Measurements from ENCODE around the gene ZFHX3. TPM values are rescaled to one million over a fixed set of nuclear protein-coding genes. Genes with fewer than 3 reads are reported as not detected.

Gene ZFHX3
- total RNA-seq, 1 experiment from 2014 or later = 13.6 TPM

GRCh38 chr16:72988569-72988968, 59.4 kb downstream of the ZFHX3 start:
- Mint-ChIP-seq H3K4me3 (ENCODE audit: low read depth, unreplicated experiment) (no peak overlapping the region), H3K27ac (ENCODE audit: unreplicated experiment) (no peak overlapping the region), H3K27me3 (ENCODE audit: unreplicated experiment) (no peaks in the 10 kb centered on the region), H3K9me3 (ENCODE audit: low read depth, unreplicated experiment) (no peaks in the 10 kb centered on the region), H3K36me3 (ENCODE audit: insufficient read depth, unreplicated experiment) (no peaks in the 10 kb centered on the region), H3K4me1 (ENCODE audit: low read depth, unreplicated experiment) (peaks cover 49% of the 10 kb centered on the region)
- intact Hi-C loops (cut with micrococcal nuclease; ENCODE audit: unreplicated experiment) = no loop called here
- TF ChIP-seq, protein P1, sequence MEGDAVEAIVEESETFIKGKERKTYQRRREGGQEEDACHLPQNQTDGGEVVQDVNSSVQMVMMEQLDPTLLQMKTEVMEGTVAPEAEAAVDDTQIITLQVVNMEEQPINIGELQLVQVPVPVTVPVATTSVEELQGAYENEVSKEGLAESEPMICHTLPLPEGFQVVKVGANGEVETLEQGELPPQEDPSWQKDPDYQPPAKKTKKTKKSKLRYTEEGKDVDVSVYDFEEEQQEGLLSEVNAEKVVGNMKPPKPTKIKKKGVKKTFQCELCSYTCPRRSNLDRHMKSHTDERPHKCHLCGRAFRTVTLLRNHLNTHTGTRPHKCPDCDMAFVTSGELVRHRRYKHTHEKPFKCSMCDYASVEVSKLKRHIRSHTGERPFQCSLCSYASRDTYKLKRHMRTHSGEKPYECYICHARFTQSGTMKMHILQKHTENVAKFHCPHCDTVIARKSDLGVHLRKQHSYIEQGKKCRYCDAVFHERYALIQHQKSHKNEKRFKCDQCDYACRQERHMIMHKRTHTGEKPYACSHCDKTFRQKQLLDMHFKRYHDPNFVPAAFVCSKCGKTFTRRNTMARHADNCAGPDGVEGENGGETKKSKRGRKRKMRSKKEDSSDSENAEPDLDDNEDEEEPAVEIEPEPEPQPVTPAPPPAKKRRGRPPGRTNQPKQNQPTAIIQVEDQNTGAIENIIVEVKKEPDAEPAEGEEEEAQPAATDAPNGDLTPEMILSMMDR (IDR thresholded peaks at IDR 0.05; ENCODE audit: unreplicated experiment) = no peak
- CTCF ChIA-PET = no interaction called here
- no peak for DNase-seq
- BruUV-seq (replicated peaks) = no TSS peak

DNA sequence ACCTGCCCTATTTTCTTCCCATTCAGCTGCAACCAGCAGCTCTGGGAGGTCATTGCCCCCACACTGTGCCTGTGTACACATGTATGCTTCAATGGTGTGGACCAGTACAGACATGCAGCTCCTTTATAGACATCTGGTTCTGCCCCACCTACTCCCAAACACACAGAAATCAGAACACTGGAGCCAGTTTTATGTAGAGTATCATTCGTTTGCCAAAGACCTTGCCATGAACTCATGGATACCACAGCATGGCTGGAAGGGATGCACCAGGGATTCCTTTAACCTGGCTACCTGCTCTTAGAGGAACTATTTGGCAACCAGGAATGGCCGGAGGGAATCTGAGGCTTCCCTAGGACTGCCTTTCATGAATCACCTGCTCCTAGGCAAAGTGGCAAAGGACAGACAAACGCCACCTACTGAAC, 60.4 kb downstream of the ZFHX3 start:
- Mint-ChIP-seq H3K9me3 (ENCODE audit: low read depth, unreplicated experiment) (no peaks in the 10 kb centered on the region), H3K4me3 (ENCODE audit: low read depth, unreplicated experiment) (no peak overlapping the region), H3K27ac (ENCODE audit: unreplicated experiment) (no peak overlapping the region), H3K27me3 (ENCODE audit: unreplicated experiment) (no peaks in the 10 kb centered on the region), H3K36me3 (ENCODE audit: insufficient read depth, unreplicated experiment) (no peaks in the 10 kb centered on the region), H3K4me1 (ENCODE audit: low read depth, unreplicated experiment) (peaks cover 41% of the 10 kb centered on the region)
- TF ChIP-seq, protein P1 (IDR thresholded peaks at IDR 0.05; ENCODE audit: unreplicated experiment) = no peak
- BruUV-seq (replicated peaks) = no TSS peak
- intact Hi-C loops (cut with micrococcal nuclease; ENCODE audit: unreplicated experiment) = no loop called here
- DNase-seq = no peak
- CTCF ChIA-PET = no interaction called here

DNA sequence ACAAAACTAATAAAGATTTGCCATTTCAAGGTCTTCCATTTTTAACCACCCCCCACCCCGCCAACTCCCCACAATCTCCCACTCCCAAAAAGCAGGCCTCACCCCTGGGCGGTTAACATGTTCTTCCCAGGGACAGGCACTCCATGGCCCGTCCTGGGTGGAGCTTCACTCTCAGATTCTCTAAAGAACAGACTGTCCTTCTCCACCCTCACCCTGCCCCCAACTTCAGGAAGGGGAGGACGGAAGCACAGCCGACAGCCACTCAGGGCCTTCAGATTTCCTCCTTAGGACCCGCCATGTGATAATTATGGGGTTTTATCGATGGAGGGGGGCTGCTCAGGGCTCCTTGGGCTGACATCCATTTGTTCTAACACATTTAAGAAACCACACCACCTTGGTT, 61.9 kb downstream of the ZFHX3 start:
- H3K9me3 Mint-ChIP-seq (ENCODE audit: low read depth, unreplicated experiment) = no peaks in the 10 kb centered on the region
- H3K27me3 Mint-ChIP-seq (ENCODE audit: unreplicated experiment) = no peaks in the 10 kb centered on the region
- TF ChIP-seq, protein P1 (IDR thresholded peaks at IDR 0.05; ENCODE audit: unreplicated experiment) = no peak
- H3K4me3 Mint-ChIP-seq (ENCODE audit: low read depth, unreplicated experiment) = no peak overlapping the region
- no peaks in the 10 kb centered on the region for H3K36me3 Mint-ChIP-seq (ENCODE audit: insufficient read depth, unreplicated experiment)
- intact Hi-C loops (cut with micrococcal nuclease; ENCODE audit: unreplicated experiment) = no loop called here
- BruUV-seq (replicated peaks) = no TSS peak
- CTCF ChIA-PET = no interaction called here
- no peak overlapping the region for H3K27ac Mint-ChIP-seq (ENCODE audit: unreplicated experiment)
- DNase-seq = no peak
- peaks cover 33% of the 10 kb centered on the region for H3K4me1 Mint-ChIP-seq (ENCODE audit: low read depth, unreplicated experiment)

GRCh38 chr16:72985148-72985941, 62.6 kb downstream of the ZFHX3 start:
- intact Hi-C loops (cut with micrococcal nuclease; ENCODE audit: unreplicated experiment) = no loop called here
- CTCF ChIA-PET = interaction anchor here (0.7 kb wide), 1 partner anchor 109 kb away, joined by 7 read pairs; no protein-coding TSS in a partner anchor
- no peak for DNase-seq
- BruUV-seq (replicated peaks) = no TSS peak
- Mint-ChIP-seq H3K4me1 (ENCODE audit: low read depth, unreplicated experiment) (peaks cover 30% of the 10 kb centered on the region), H3K9me3 (ENCODE audit: low read depth, unreplicated experiment) (no peaks in the 10 kb centered on the region), H3K36me3 (ENCODE audit: insufficient read depth, unreplicated experiment) (no peaks in the 10 kb centered on the region), H3K4me3 (ENCODE audit: low read depth, unreplicated experiment) (no peak overlapping the region), H3K27ac (ENCODE audit: unreplicated experiment) (no peak overlapping the region), H3K27me3 (ENCODE audit: unreplicated experiment) (no peaks in the 10 kb centered on the region)
- TF ChIP-seq, protein P1 (IDR thresholded peaks at IDR 0.05; ENCODE audit: unreplicated experiment) = no peak
